T-helper 2 cell treated with Interferon-gamma antibody and Interleukin-4, amounts not matched to agents 100 ng/mL and 5 ng/mL, for 36 hours (primary cell): ENCODE results near the gene IFT80. TPM values are rescaled to one million over a fixed set of nuclear protein-coding genes. Genes with fewer than 3 reads are reported as not detected.

Experiments
- intact Hi-C: fragments of 100-400 bp; cut with micrococcal nuclease; formaldehyde crosslinking; loops from one replicate; pipeline ENCODE4 v1.15.1; 2023
- total RNA-seq: library from RNA; stranded (reverse); gene quantifications from 2 replicates; pipeline ENCODE4 v1.2.3, GENCODE V29; 2022

Gene IFT80
- total RNA-seq = 25.7 and 26.7 TPM in 2 replicates

DNA sequence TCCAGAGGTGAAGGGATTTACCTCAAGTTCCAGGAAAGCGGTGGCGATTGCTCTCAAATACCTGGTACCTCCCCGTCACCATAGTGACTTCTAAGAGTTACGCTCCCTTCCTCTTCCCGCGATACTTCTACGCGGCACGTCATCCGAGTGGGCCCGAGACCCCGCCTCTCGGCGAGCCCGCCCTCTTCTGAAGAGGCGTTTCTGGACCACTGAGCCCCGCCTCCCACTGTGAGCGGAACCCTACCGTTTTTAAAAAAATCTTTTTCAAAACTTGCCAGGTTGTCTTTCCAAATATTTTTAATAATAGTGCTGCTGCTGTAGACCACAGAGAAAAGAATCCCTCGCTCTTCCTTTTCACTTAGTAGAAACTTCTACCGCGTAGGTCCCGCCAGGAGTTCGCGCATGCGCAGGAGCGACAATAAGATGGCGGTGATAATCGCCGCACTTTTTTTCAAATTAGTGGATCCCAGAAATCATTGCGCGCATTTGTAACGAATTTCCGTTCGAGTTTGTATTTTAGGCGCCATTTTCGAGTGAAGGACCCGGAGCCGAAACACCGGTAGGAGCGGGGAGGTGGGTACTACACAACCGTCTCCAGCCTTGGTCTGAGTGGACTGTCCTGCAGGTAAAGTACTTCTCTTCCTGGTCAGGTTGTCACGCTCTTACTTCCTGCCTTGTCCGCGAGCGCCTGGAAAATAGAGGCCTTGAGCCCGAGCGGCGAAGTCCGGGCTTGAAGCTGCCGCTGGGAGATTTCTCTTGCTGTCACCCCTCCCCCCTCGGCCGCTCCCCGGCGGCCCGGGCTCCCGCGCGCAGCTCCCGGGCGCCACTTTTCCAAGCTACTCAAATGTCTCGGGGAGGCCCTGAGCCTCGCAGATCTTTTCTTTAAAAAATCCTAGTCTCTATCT is at the start of gene IFT80, which contains the start of gene SMC4:
TSS of gene IFT80 (minus strand) at position 101 of the 905 bp plus-strand sequence. CDS start 14,625 bp downstream, outside the sequence.
TSS of gene SMC4 (plus strand) at position 526 of the 905 bp plus-strand sequence. CDS start 1,177 bp downstream, outside the sequence.
- intact Hi-C loops = loop anchor here (1.0 to 5.0 kb wide), 7 partner anchors 50 to 821 kb away; partner anchors contain the start of genes C3orf80, IL12A, KPNA4 and NMD3

DNA sequence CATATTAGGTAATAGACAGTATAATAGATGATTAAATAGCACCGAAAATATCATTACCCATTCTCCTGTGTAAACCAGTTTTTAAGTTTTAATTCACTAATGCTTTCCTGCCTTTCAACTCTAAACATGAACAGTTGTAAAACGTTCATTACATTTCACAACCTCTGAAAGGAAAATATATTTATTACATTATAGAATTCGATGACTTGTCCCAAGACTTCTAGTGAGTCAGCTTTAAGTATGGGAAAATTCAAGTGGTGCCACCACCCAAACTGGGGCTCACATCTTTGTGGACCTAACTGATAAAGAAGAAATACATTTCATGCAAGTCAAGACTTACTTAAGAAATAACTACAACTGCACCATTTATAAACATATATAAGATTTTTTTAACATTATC is 48.5 kb upstream of the IFT80 start:
- intact Hi-C loops = no loop called here

DNA sequence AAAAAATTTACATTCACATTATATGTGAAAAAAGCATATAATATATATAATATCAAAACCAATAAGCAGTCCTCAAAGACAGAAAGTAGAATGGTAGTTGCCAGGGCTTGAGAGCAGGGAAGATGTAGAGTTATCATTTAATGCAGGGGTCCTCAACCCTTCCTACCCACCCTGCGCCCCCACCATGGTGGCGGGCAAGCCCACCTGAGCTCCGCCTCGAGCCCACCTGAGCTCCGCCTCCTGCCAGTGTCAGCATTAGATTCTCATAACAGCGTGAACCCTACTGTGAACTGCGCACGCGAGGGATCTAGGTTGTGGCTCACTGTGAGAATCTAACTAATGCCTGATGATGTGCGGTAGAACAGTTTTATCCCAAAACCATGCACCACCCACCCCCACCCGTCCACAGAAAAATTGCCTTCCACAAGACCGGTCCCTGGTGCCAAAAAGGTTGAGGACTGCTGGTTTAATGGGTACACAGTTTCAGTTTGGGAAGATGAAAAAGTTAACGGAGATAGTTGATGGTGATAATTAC is 47.6 kb upstream of the IFT80 start:
- intact Hi-C loops = no loop called here

DNA sequence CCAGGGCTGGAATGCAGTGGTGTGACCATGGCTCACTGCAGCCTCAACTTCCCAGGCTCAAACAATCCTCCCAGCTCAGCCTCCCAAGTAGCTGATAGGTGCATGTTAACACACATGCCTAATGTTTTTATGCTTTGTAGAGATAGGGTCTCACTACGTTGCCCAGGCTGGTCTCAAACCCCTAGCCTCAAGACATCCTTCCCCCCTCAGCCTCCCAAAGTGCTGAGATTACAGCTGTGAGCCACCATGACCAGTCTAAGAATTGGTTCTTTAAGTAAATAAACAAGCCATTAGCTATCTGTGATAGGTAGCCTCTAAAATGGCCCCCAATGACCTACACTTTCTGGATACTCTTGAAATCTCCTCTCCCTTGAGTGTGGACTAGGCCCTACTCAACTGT is 46.8 kb upstream of the IFT80 start:
- intact Hi-C loops = no loop called here

DNA sequence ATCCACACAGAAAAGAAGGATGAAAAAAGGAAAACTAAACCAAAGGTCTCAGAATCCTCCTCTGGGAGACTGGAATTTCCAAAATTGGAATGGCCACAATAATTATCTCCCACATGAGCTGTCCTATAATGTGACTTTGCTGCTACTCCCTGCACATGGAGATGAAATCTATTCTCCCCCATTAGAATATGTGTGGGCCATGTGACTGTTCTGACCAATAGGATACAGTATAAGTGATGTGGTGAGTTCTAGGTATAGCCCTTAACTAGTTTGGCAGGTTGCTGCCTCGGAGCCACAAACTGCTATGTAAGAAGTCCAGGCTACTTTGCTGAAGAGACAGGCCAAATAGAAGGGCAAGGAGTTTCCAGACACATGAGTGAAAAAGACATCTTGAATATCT is 45.4 kb upstream of the IFT80 start:
- intact Hi-C loops = no loop called here

DNA sequence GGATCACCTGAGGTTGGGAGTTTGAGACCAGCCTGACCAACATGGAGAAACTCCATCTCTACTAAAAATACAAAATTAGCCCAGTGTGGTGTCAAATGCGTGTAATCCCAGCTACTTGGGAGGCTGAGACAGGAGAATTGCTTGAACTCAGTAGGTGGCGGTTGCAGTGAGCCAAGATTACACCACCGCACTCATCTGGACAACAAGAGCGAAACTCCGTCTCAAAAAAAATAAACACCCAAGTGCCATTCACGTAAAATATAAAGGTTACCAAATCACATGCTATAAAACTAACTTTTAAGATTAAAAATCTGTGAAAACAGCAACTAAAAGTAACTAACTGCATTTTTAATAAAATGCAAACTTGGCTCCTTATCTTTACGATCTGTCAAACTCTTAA is 41.7 kb upstream of the IFT80 start:
- intact Hi-C loops = no loop called here

DNA sequence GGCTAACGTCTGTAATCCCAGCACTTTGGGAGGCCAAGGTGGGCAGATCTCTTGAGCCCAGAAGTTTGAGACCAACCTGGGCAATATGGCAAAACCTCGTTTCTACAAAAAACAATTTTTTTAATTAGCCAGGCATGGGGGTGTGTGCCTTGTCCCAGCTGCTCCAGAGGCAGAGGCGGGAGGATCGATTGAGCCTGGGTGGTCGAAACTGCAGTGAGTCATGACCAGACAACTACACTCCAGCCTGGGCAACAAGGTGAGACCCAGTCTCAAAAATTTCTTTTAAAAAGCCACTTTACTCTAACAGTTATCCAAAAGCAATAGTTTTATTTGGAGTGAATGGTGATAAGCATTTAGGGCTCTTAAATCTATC is 38.0 kb upstream of the IFT80 start:
- intact Hi-C loops = no loop called here

DNA sequence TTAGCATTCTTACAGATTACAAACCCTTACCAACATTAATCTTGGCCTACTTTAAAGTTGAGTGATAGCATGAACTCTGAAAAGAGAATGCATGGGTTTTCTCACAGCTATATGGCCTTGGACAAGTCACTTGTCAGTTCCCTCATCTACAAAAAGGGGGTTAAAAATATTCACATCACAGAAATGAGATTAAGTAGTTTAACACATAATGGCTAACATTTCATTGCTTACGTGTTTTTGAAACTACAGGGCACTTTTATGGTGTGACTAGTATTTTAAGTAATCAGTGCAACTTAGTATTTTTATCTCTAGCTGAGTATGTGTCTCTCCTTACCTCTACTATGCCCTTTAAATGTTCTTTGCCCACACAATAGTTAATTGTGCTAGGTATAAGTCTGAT is 36.7 kb upstream of the IFT80 start:
- intact Hi-C loops = loop anchor here (2.0 kb wide), 1 partner anchor 17 kb away; no protein-coding TSS in a partner anchor

DNA sequence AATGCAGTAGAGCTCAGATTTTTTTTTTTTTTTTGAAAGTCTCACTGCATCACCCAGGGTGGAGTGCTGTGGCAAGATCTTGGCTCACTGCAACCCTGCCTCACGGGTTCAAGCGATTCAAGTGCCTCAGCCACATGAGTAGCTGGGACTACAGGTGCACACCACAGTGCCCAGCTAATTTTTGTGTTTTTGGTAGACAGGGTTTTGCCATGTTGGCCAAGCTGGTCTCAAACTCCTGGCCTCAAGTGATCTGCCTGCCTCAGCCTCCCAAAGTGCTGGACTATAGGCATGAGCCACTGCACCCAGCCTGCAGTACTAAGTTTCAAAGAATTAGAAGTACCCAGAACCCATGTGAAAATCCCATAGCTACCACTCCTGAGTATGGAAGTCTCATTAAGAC is 36.1 kb upstream of the IFT80 start:
- intact Hi-C loops = loop anchor here (2.0 kb wide), 1 partner anchor 16 kb away; no protein-coding TSS in a partner anchor

DNA sequence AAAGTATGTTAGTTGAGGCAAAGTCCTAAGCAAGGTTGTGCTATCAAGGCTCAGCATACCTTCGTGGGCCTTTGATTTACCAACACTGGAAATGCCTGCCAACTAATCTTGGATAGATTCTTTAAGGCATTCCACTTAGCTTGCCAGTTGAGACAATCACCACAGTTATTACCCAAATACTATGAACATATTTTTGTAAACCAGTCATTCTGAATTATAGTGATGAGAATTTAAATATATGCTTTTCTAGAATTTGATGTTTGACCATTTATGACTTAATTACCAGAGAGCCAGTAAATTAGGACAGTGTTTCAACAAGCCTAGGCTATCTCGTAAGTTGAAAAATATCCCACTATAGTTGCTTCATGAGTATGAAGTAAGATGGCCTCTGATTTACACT is 35.0 kb upstream of the IFT80 start:
- intact Hi-C loops = loop anchor here (2.0 kb wide), 1 partner anchor 15 kb away; no protein-coding TSS in a partner anchor

DNA sequence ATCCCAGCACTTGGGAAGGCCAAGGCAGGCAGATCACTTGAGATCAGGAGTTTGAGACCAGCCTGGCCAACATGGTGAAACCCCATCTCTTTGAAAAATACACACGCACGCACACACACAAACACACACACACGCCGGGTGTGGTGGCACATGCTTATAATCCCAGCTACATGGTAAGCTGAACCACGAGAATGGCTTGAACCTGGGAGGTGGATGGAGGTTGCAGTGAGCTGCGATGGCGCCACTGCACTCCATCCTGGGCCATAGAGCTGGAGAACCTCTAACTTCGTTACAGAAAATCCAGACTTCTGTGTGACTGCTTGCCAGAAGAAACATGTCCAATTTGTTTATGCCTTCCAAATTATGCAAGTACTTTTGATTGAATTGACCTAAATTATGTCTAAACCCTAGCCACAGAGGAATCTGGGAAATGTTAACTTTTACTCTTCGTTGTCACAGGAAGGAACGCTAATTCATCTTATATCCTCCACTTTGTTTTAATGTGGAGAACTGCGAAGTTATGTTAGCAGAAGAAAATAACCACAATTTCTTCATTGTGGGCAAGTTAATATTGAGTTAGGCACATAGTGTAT is 28.9 kb upstream of the IFT80 start:
- intact Hi-C loops = no loop called here

DNA sequence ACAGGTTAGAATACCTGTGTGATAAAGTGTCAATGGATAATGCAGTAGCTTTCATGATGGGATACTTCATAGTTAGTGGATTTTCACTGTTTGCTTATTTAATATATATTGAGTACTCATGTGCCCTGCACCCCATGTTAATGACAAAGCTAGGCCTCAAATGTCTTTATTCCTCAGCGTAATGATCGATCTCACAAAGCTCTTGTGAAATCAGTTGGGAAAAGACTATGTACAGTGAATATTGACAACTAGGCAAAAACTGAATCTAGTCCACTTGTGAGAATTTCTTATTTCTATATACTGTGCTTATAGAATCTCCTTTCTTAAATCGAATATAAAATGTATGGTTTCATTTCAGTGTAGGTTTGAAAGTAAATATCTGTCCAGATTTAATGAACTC is 18.3 kb upstream of the IFT80 start:
- intact Hi-C loops = no loop called here

DNA sequence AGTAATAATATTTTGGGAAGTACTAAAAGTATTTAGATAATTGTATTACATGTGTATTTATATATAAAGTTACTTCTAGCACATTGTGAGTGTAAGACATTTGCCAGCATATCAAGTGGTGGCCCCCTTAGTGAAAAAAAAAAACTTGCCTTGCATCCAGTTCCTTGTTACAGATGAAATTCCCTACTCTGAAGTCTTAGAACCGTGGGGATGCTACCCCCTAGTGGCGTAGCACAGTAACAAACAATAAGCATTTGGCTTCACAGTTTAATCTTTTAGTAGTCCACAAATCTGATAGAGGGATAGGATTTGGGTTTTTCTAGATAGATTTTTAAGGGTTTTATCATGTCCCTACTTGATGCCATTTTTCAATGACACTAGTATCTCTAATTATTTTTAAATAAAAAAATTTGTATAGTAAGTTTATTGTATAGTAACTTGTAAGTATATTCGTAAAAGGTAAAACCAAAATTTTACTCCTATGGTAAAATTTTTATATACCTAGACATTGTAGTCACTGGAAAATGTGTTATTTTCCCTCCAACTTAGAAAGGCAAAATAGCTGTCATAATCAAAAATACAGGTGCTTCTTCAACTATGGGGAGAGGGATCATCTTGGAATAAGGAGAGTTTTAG is 14.7 kb upstream of the IFT80 start:
- intact Hi-C loops = loop anchor here (1.0 to 5.0 kb wide), 5 partner anchors 8 to 425 kb away; partner anchors contain the start of gene IL12A

DNA sequence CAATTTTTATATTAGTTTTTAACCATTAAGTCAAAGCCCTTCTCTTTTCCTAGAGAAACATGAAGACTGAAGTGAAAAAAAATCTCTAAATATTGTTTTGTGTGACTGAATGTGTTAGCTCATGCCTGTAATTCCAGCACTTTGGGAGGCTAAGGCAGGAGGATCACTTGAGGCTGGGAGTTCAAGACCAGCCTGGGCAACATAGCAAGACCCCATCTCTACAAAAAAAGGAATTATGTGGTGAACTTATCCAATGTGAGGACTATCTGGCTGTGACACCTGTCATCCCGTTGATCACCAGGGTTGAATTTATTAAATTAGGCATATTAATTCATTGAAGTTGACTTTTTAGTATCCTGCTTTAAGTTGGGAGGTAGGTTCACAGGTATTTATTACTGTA is 13.5 kb upstream of the IFT80 start:
- intact Hi-C loops = loop anchor here (2.0 to 5.0 kb wide), 3 partner anchors 74 to 424 kb away; partner anchors contain the start of gene IL12A

DNA sequence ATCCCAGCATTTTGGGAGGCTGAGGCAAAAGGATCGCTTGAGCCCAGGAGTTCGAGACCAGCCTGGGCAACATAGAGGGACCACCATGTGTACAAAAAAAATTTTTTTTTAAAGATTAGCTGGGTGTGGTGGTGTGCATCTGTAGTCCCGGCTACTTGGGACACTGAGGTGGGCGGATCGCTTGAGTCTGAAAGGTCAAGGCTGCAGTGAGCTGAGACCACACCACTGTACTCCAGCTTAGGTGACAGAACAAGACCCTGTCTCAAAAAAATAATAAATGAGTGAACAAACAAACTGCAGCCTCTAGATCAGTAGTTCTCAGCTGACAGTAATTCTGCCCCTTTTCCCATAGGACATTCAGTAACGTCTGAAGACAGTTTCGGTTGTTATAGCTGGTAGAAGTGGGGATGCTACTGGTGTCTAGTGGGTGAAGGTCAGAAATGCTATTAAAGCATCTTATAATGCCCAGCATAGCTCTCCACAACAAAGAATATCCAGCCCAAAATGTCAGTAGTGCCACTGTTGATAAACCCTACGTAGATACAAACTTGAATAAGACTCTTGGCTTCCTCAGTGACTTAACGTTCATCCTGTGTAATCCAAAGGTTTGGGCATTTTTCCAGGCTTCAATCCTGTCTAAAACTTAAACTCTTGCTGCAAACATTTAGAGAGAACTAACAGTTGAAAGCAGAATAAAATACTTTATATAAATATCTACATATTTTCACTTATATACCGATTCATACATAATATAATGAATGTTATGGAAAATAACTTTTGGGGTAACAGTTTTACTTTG is 11.0 kb upstream of the IFT80 start:
- intact Hi-C loops = loop anchor here (5.0 kb wide), 1 partner anchor 188 kb away; no protein-coding TSS in a partner anchor

DNA sequence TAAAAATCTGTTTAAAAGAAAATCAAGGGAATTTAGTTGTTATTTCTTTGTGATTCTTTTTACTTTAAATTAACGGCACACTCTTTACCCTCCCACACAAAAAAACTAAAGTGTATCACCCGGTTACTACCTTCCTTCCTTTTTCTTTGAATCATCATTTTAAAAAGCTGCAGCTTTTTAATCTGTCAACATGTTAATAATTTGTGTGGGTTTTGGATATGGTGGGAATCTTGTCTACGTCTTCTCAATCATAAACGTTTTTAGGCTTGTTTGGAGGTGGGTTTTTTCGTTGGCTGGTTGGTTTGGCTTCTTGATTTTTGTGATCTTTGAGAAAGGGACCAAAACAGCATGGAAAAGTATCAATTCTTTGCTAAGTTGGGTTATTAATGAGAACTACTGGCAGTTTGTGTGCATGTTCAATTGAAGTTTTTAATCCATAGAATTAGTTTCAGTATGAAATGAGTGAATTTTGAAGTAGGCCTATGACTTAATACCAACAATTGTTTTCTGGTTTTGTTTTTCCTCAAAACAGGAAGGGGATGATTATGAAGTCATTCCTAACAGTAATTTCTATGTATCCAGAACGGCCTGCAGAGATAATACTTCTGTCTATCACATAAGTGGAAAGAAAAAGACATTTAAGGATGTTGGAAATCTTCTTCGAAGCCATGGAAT is 4.9 kb upstream of the IFT80 start:
- intact Hi-C loops = no loop called here

DNA sequence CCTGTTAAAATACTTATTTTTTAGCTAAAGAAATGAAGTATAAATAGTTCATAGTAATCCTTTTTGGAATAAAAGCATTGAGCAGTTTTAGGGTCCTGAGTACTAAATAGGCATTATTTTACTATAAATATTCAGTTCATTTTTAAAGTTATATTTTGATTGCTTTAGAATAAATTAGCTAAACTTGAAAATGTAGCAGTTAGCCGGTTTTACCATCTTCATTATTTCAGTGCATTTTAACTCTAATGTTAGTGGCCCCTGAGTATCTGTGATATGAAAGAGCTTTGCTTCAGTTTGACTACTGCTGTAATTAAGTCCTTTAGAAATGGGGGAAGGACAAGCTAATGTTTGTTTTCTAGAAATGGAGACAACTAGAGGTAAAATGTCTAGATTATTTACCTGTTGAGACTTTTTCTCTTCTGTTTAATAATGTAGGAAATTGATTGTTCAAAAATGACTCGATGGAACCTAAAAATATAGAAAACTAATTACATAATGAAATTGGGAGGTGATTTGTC is 4.1 kb upstream of the IFT80 start:
- intact Hi-C loops = no loop called here

DNA sequence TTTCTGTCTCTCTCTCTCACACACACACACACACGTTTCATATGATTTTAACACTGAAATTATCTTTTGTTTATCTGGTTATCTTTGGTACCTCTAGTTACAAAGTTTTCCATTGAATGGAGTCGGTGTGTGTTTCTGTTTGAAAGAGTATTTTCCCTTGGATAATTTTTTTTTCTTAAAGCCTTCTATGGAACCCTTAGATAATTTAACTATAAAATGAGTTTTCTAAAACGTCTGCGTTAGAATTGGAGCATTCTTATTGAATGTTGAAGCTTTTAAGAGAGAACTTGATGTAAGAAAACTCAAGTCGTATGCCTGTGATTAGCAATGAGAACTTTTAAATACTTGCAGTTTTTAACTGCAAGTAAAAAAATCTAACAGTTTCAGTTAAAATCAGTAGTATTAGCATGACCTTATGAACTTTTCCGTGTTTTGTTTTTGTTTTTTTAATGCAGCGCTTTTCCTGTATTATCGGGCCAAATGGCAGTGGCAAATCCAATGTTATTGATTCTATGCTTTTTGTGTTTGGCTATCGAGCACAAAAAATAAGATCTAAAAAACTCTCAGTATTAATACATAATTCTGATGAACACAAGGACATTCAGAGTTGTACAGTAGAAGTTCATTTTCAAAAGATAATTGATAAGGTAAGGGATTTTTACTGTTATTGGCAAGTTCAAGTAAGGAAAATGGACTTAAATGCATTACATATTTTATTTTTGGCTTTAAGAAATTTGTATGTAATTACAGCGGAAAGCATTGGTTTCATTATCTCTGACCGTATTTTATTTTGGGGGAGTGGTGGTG is 3.4 kb upstream of the IFT80 start:
- intact Hi-C loops = loop anchor here (1.0 kb wide), 1 partner anchor 9 kb away; no protein-coding TSS in a partner anchor
